BLaER1 treated with 17β-estradiol and CSF1 and Interleukin-3, amounts not matched to agents 10 nM and 100 nM (cell line): Measurements from ENCODE around the gene CTDNEP1.

Experiments used
- H3K27ac ChIP-seq, 11 experiments: shearing (Covaris generic); formaldehyde crosslinking; 2 replicates each; pipeline ENCODE4 v1.8.1; 2022
- H3K27me3 ChIP-seq, 11 experiments: shearing (Covaris generic); formaldehyde crosslinking; 2 replicates each; pipeline ENCODE4 v1.8.1; 2022
- H3K36me3 ChIP-seq, 11 experiments: shearing (Covaris generic); formaldehyde crosslinking; 2 replicates each; pipeline ENCODE4 v1.8.1; 2022
- H3K4me1 ChIP-seq, 10 experiments: shearing (Covaris generic); formaldehyde crosslinking; 2 replicates each; pipeline ENCODE4 v1.8.1; 2022
- H3K4me2 ChIP-seq, 11 experiments: shearing (Covaris generic); formaldehyde crosslinking; 2 replicates each; pipeline ENCODE4 v1.8.1; 2022
- H3K4me3 ChIP-seq, 10 experiments: shearing (Covaris generic); formaldehyde crosslinking; 2 replicates each; pipeline ENCODE4 v1.8.1; 2022
- H3K9ac ChIP-seq, 11 experiments: shearing (Covaris generic); formaldehyde crosslinking; 2 replicates each; pipeline ENCODE4 v1.8.1; 2022
- H3K9me3 ChIP-seq, 11 experiments: shearing (Covaris generic); formaldehyde crosslinking; replicated peaks in 1 of 11; 2 replicates each; pipeline ENCODE4 v1.8.1; 2022
- H4K20me1 ChIP-seq, 11 experiments: shearing (Covaris generic); formaldehyde crosslinking; 2 replicates each; pipeline ENCODE4 v1.8.1; 2022
- Cebpa-rat ChIP-seq, 11 experiments: shearing (Covaris generic); IDR thresholded peaks; 2 replicates each; pipeline ENCODE4 v1.8.1; 2022

CTDNEP1 gene

DNA sequence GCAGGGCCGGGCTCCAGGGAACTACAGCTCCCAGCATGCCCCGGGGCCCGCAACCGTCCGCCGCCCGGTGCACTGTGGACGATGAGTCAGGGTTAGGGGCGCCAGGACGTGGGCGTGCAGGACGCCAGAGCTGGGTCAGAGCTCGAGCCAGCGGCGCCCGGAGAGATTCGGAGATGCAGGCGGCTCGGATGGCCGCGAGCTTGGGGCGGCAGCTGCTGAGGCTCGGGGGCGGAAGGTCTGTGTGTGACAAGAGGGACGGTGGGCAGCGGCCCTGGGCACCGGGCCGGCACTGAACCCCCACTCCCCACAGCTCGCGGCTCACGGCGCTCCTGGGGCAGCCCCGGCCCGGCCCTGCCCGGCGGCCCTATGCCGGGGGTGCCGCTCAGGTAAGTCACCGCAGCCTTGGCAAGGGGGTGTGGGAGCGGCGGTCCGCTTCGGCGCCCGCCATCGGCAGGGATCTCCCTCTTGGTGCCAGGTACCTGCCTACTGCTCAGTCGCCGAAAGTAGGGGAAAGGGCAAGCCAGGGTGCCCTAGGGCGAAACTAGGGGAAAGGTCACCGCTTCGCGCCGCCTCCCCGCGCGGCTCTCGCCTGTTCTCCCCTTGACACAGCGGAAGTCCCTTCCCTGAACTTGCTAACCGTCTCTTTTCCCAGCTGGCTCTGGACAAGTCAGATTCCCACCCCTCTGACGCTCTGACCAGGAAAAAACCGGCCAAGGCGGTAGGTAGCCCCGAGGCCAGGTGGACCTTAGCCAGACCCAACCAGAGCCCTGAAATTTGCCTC is 31.5 kb downstream of the CTDNEP1 start, which contains the start of the genes ACADVL and DLG4:
ACADVL (plus strand) TSS at position 127 of the 781 bp plus-strand sequence; CDS start at position 174, 47 bp downstream.
DLG4 (minus strand) TSS at position 25 of the 781 bp plus-strand sequence.
- Histone ChIP-seq H3K9me3 (no peaks in the 10 kb centered on the region), H3K4me1 (peaks cover 51 to 71% (median 59%) of the 10 kb centered on the region in 10 experiments), H3K9ac (peak within 1 kb of the TSS; percentile 86 to 95 (median 93)), H4K20me1 (peaks cover 26 to 67% (median 50%) of the 10 kb centered on the region in 11 experiments; a peak in 20 of 22 replicates), H3K27ac (peak within 1 kb of the TSS; percentile 82 to 92 (median 87)), H3K4me2 (peak within 1 kb of the TSS; percentile 94 to 100 (median 97)), H3K27me3 (no peaks in the 10 kb centered on the region), H3K4me3 (peak within 1 kb of the TSS; percentile 88 to 99 (median 94)), H3K36me3 (peaks cover 35 to 42% (median 37%) of the 10 kb centered on the region in 11 experiments)
- TF ChIP-seq Cebpa-rat (IDR thresholded peaks at IDR 0.05), result no peak

DNA sequence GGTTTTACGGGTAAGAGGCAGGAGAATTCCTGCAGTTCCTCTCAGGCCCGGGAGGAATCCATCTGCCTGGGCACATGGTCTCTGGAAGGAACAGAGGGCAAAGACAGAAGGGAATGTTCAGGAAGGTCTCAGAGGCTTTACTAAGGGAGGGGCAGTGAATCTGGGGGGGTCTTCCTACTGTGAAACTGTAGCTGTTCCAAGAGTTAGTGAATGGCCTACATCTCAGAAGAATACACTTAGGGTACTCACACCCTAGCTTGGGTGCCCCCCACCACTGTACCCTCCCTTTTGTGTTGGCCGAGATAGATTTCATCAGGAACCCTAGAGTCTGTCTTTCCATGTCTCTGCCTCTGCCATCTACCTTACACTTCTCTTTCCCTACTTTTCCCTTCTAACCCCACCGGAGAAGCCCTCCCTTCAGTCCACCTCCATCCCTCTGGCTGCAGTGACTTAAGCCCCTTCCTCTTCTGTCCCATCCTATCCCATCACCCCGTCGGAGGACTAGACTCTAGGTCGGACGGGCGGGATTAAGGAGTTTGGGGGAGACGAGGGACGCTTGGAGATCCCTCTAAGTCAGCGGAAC is 32.2 kb downstream of the CTDNEP1 start:
- no peaks in the 10 kb centered on the region for H3K27me3 ChIP-seq
- H3K36me3 ChIP-seq, result peaks cover 29 to 35% (median 32%) of the 10 kb centered on the region in 11 experiments
- no peaks in the 10 kb centered on the region for H3K9me3 ChIP-seq
- peak overlapping the region; percentile 94 to 100 (median 97) for H3K4me2 ChIP-seq
- H4K20me1 ChIP-seq, result peaks cover 26 to 67% (median 51%) of the 10 kb centered on the region in 11 experiments; a peak in 20 of 22 replicates
- H3K4me3 ChIP-seq, result peak overlapping the region; percentile 88 to 99 (median 94)
- peak overlapping the region; percentile 86 to 95 (median 93) for H3K9ac ChIP-seq
- peak overlapping the region; percentile 82 to 92 (median 87); a peak in 21 of 22 replicates for H3K27ac ChIP-seq
- no peak for TF ChIP-seq Cebpa-rat (IDR thresholded peaks at IDR 0.05)
- H3K4me1 ChIP-seq, result peaks cover 51 to 75% (median 61%) of the 10 kb centered on the region in 10 experiments

DNA sequence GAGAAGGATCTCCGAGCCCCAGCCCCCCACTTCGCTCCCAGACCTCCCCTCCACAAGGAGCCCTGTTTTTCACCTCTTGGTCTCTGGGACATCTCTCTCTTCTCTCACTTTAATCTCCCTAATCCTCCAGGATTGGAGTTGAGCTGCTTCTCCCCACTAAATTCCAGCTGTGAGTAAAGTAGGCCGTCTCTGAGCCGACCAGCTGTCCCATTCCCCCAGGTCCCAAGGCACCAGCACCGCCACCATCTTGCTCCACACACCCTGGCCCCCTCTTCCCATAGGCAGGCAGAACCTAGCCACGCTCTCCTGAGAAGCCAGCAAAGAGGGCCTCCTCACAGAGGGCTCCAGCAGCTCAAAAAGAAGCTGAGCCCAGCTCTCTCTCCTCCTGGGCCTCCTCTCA is 32.8 kb downstream of the CTDNEP1 start:
- Histone ChIP-seq H3K4me2 (peak overlapping the region; percentile 94 to 100 (median 97)), H3K9me3 (no peaks in the 10 kb centered on the region), H3K36me3 (peaks cover 23 to 30% (median 26%) of the 10 kb centered on the region in 11 experiments), H3K4me1 (peaks cover 55 to 79% (median 64%) of the 10 kb centered on the region in 10 experiments), H3K9ac (peak overlapping the region in 9 of 11 experiments; percentile 8 to 95 (median 93); a peak in 14 of 22 replicates), H4K20me1 (peaks cover 26 to 67% (median 46%) of the 10 kb centered on the region in 11 experiments; a peak in 21 of 22 replicates), H3K4me3 (peak overlapping the region in 5 of 10 experiments; percentile 58 to 98 (median 89); a peak in 7 of 20 replicates), H3K27ac (peak overlapping the region; percentile 82 to 92 (median 87); a peak in 18 of 22 replicates), H3K27me3 (no peaks in the 10 kb centered on the region)
- no peak for TF ChIP-seq Cebpa-rat (IDR thresholded peaks at IDR 0.05)

DNA sequence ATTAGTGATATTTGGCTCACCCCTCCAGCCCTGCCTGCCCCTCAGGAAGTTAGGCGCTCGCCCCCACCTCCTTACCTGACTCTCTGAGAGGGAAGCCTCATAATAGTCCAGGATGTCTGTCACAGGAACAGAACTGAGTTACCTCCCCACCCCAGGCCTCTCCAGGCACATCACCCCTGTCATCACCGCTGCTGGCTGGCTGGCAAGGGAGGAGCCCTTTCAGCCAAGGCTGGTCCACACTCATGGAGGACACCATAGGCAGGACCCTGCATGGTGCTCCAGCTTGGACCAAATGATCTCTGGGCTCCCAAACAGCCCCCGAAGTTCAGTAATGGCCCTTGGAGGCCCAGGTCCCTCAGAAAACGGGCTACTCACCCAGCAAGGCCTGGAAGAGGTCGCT is 33.4 kb downstream of the CTDNEP1 start:
- peak overlapping the region; percentile 94 to 100 (median 97) for H3K4me2 ChIP-seq
- TF ChIP-seq Cebpa-rat (IDR thresholded peaks at IDR 0.05), result no peak
- H3K4me1 ChIP-seq, result peaks cover 61 to 80% (median 70%) of the 10 kb centered on the region in 10 experiments
- H3K9me3 ChIP-seq, result no peaks in the 10 kb centered on the region
- H3K9ac ChIP-seq, result peak overlapping the region; percentile 71 to 95 (median 79)
- H3K27me3 ChIP-seq, result no peaks in the 10 kb centered on the region
- H3K36me3 ChIP-seq, result peaks cover 18 to 24% (median 21%) of the 10 kb centered on the region in 11 experiments
- peak overlapping the region; percentile 48 to 77 (median 60) for H3K4me3 ChIP-seq
- peaks cover 26 to 67% (median 49%) of the 10 kb centered on the region in 11 experiments; a peak in 21 of 22 replicates for H4K20me1 ChIP-seq
- peak overlapping the region; percentile 62 to 92 (median 87) for H3K27ac ChIP-seq

DNA sequence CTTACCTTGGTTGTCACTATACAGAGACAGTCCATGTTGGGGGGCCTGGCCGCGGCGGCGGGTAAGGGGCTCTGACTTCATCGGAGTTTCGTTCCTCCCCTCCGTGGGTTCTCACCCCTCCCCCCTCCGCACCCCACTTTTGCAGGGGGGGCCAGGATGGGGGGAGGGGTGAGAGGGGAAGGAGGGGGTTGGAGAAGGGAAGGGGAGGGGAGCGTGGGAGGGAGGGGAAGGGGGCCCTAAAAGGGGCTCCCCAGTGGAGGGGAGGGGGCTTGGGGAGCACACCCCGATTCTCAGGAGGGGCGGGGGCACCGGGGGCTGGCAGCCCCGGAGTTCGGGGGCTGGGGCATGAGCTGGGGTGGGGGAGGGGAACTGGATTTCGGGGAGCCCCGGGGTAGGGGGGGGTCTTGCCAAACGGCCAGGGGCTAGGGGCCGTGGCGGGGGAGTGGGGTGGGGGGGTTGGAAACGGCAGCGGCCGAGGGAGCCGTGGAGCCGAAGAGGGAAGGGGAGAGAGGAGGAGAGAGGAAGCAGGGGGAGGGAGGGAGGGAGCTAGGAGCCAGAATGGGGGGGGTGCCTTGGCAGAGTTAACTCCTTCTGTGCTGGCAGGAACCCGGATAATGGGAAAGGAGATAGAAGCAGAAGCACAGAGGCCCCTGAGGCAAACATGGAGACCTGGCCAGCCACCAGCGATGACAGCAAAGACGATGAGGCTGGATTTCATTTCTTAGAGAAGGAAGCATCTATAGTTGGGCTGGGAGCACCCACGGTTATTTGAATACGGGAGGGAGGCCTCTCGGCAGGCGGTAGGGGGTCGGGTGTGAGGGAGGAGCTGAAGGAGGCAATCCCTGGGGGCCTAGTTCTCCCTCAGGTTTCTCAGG is 34.2 kb downstream of the CTDNEP1 start:
- H3K4me3 ChIP-seq, result peak overlapping the region; percentile 57 to 82 (median 70)
- peaks cover 22 to 67% (median 43%) of the 10 kb centered on the region in 11 experiments; a peak in 20 of 22 replicates for H4K20me1 ChIP-seq
- peak overlapping the region; percentile 71 to 95 (median 80) for H3K9ac ChIP-seq
- no peaks in the 10 kb centered on the region for H3K9me3 ChIP-seq
- peaks cover 63 to 80% (median 73%) of the 10 kb centered on the region in 10 experiments for H3K4me1 ChIP-seq
- peaks cover 9 to 16% (median 12%) of the 10 kb centered on the region in 11 experiments; a peak in 21 of 22 replicates for H3K36me3 ChIP-seq
- TF ChIP-seq Cebpa-rat (IDR thresholded peaks at IDR 0.05), result no peak
- peak overlapping the region; percentile 94 to 100 (median 99) for H3K4me2 ChIP-seq
- peak overlapping the region; percentile 62 to 92 (median 87) for H3K27ac ChIP-seq
- H3K27me3 ChIP-seq, result no peaks in the 10 kb centered on the region

DNA sequence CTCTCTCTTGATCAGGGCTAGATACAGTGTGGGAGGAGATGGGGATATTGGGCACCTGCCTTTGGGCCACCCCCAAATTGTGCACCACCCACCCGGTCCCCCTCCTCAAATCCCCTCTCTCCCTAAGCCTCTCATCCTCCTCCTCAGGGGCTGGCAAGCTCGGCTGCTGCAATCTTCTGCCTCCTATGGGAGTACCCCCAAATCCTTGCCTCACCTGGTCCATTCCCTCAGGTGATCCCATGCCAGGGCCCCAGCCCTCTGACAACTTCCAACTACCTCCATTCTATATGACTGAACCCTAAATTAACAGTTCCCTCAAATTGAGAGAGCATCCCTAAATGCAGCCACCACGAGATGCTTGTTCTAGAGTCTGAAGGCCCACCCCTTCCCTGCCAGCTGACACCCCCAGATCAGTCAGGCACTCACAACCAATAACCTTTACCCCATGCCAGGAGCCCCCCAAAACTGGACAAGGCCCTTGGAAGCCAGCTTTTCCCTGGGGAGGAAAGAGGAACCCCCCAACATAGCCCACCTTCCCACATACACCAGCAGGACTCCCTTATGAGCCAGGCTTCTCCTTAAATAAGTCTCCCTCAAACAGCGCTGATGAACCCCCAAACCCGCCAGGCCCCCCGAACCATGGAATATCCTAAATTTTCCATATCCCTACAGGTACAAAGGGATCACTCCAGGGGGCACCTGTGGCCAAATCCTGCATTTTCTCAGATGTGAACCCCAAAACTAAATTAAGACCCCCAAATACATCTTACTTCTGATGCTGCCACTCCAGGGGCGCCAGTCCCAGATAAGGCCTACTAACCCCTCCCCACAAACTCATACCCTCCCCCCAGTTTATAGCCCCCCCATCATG is 35.1 kb downstream of the CTDNEP1 start:
- Histone ChIP-seq H3K27me3 (no peaks in the 10 kb centered on the region), H3K9me3 (no peaks in the 10 kb centered on the region), H4K20me1 (peaks cover 13 to 66% (median 40%) of the 10 kb centered on the region in 11 experiments; a peak in 20 of 22 replicates), H3K4me3 (peak overlapping the region; percentile 57 to 82 (median 70)), H3K4me1 (peaks cover 60 to 81% (median 73%) of the 10 kb centered on the region in 10 experiments), H3K4me2 (peak overlapping the region; percentile 94 to 100 (median 99)), H3K9ac (peak overlapping the region; percentile 68 to 82 (median 80)), H3K27ac (peak overlapping the region in 10 of 11 experiments; percentile 35 to 74 (median 60); a peak in 19 of 22 replicates), H3K36me3 (peaks cover under 1 to 7% (median 4%) of the 10 kb centered on the region in 11 experiments; a peak in 17 of 22 replicates)
- TF ChIP-seq Cebpa-rat (IDR thresholded peaks at IDR 0.05), result no peak

DNA sequence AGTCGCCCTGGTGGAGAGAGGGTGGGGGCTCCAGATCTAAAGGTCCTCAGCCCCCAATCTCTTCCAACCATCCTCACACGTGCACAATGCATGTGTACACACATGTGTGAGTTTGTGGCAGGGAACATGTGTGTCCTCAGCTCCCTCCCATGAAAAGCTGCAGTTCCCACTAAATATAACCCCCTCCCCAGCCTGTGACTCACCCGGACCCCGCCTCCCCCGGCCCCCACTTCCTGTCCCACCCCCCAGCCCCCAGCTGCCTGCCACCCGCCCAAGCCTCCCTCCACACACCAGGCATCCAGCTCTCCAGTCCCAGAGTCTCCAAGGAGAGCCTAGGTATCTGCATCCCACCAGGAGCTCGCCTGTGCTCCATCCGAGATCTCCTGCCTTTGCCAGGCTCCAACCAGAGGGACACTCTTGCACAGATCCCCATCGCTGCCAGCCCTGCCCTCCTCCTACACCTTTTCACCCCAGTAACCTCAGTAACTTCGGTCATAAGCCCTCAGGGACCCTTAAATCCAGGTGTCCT is 35.8 kb downstream of the CTDNEP1 start:
- H3K27me3 ChIP-seq, result no peaks in the 10 kb centered on the region
- no peak for TF ChIP-seq Cebpa-rat (IDR thresholded peaks at IDR 0.05)
- H3K9ac ChIP-seq, result peak overlapping the region; percentile 68 to 82 (median 80)
- H3K4me2 ChIP-seq, result peak overlapping the region; percentile 94 to 100 (median 99)
- H3K27ac ChIP-seq, result peak overlapping the region in 9 of 11 experiments; percentile 60 to 87 (median 80); a peak in 18 of 22 replicates
- H4K20me1 ChIP-seq, result peaks cover 12 to 65% (median 37%) of the 10 kb centered on the region in 11 experiments; a peak in 20 of 22 replicates
- H3K4me3 ChIP-seq, result peak overlapping the region; percentile 57 to 82 (median 70)
- no peaks in the 10 kb centered on the region for H3K9me3 ChIP-seq
- peaks cover 53 to 78% (median 69%) of the 10 kb centered on the region in 10 experiments for H3K4me1 ChIP-seq
- peaks cover 0 to 4% (median 0%) of the 10 kb centered on the region in 11 experiments; a peak in 1 of 22 replicates for H3K36me3 ChIP-seq
